NB4 (cell line): ENCODE results near the gene GARIN5A.

ENCODE experiments used
- MYC ChIP-seq: IDR thresholded peaks from 2 replicates; pipeline ENCODE4 v1.6.1; 2011; ENCODE audit warnings: low read depth, low read length
- POLR2A ChIP-seq: IDR thresholded peaks from 2 replicates; pipeline ENCODE4 v1.6.1; 2011; ENCODE audit warnings: mild to moderate bottlenecking; ENCODE audit not compliant: insufficient read length; ENCODE audit errors: extremely low read depth
- TF ChIP-seq, protein P1 (sequence below): IDR thresholded peaks from one replicate; pipeline ENCODE4 v1.5.1; 2012; ENCODE audit warnings: low read depth, low read length
- TF ChIP-seq, protein P2 (sequence below): IDR thresholded peaks from 2 replicates; pipeline ENCODE4 v1.6.1; 2011; ENCODE audit warnings: low read depth, low read length

- TF ChIP-seq, protein P1, sequence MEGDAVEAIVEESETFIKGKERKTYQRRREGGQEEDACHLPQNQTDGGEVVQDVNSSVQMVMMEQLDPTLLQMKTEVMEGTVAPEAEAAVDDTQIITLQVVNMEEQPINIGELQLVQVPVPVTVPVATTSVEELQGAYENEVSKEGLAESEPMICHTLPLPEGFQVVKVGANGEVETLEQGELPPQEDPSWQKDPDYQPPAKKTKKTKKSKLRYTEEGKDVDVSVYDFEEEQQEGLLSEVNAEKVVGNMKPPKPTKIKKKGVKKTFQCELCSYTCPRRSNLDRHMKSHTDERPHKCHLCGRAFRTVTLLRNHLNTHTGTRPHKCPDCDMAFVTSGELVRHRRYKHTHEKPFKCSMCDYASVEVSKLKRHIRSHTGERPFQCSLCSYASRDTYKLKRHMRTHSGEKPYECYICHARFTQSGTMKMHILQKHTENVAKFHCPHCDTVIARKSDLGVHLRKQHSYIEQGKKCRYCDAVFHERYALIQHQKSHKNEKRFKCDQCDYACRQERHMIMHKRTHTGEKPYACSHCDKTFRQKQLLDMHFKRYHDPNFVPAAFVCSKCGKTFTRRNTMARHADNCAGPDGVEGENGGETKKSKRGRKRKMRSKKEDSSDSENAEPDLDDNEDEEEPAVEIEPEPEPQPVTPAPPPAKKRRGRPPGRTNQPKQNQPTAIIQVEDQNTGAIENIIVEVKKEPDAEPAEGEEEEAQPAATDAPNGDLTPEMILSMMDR, result no peak
- TF ChIP-seq MYC (no peak), POLR2A (no peak)
- TF ChIP-seq, protein P2, sequence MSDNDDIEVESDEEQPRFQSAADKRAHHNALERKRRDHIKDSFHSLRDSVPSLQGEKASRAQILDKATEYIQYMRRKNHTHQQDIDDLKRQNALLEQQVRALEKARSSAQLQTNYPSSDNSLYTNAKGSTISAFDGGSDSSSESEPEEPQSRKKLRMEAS, result no peak
Measured at GRCh38 chr19:50500753-50501151, 24.1 kb upstream of the GARIN5A start.
